SK-N-SH (cell line): Measurements from ENCODE around the gene ANKRD11. TPM values are rescaled to one million over a fixed set of nuclear protein-coding genes. Genes with fewer than 3 reads are reported as not detected.

ENCODE experiments used
- CTCF ChIA-PET: fragments of 300-600, 350-600 bp; formaldehyde crosslinking; extraction: SDS; loops from one replicate; lab custom pipeline; 2021; lab: Yijun Ruan, JAX
- POLR2A ChIA-PET: fragments of 350-600 bp; sonication (Branson Sonifier 250); formaldehyde crosslinking; extraction: SDS; loops from one replicate; lab custom pipeline; 2020; ENCODE audit warnings: antibody characterized with exemption, inconsistent platforms; lab: Yijun Ruan, JAX
- DNase-seq: peaks from one replicate; pipeline ENCODE4 v3.0.0; 2012
- H2AFZ ChIP-seq: fragments of 200-600 bp; sonication (generic); 2 replicates; pipeline ENCODE4 v1.8.1; 2016; ENCODE audit warnings: antibody characterized with exemption, mild to moderate bottlenecking, low read depth
- H3F3A ChIP-seq: fragments of 200-600 bp; sonication (generic); replicated peaks from 2 replicates; pipeline ENCODE3; 2016; ENCODE audit warnings: antibody characterized with exemption, mild to moderate bottlenecking; ENCODE audit not compliant: insufficient read depth
- H3K27ac ChIP-seq, 2 experiments: fragments of 200-500 bp in 1 of 2; fragments of 200-600 bp in 1 of 2; sonication (Bioruptor generic) in 1 of 2; sonication (generic), shearing (Covaris generic) in 1 of 2; 2 replicates each; pipeline versions ENCODE4 v1.5.1 to v1.6.1; 2014 to 2016; ENCODE audit warnings: low read depth in 2 of 2, inconsistent platforms in 1 of 2, low read length in 1 of 2, mild to moderate bottlenecking in 1 of 2, mixed read lengths in 1 of 2
- H3K27me3 ChIP-seq: fragments of 200-600 bp; sonication (generic), shearing (Covaris generic); 2 replicates; pipeline ENCODE4 v1.6.1; 2016; ENCODE audit warnings: mixed run types; ENCODE audit not compliant: insufficient read depth
- H3K36me3 ChIP-seq, 2 experiments: fragments of 200-500 bp in 1 of 2; fragments of 200-600 bp in 1 of 2; sonication (Bioruptor generic) in 1 of 2; sonication (generic) in 1 of 2; replicated peaks in 1 of 2; 2 replicates each; pipeline versions ENCODE3 to v1.5.1; 2014 to 2016; ENCODE audit warnings: low read length in 1 of 2, mild to moderate bottlenecking in 1 of 2; ENCODE audit not compliant: insufficient read depth in 2 of 2, control insufficient read depth in 1 of 2
- H3K4me1 ChIP-seq, 2 experiments: fragments of 200-500 bp in 1 of 2; fragments of 200-600 bp in 1 of 2; sonication (Bioruptor generic) in 1 of 2; sonication (generic), shearing (Covaris generic) in 1 of 2; 2 replicates each; pipeline versions ENCODE4 v1.5.1 to v1.6.1; 2014 to 2016; ENCODE audit warnings: low read depth in 1 of 2, low read length in 1 of 2, mixed run types in 1 of 2; ENCODE audit not compliant: insufficient read depth in 2 of 2, control insufficient read depth in 1 of 2
- H3K4me2 ChIP-seq: fragments of 200-600 bp; sonication (generic), shearing (Covaris generic); 2 replicates; pipeline ENCODE4 v1.6.1; 2017; ENCODE audit warnings: mixed run types
- H3K4me3 ChIP-seq, 2 experiments: fragments of 200-500 bp in 1 of 2; fragments of 200-600 bp in 1 of 2; sonication (Bioruptor generic) in 1 of 2; sonication (generic), shearing (Covaris generic) in 1 of 2; 2 replicates each; pipeline versions ENCODE4 v1.5.1 to v1.8.1; 2014 to 2016; ENCODE audit warnings: low read depth in 2 of 2, inconsistent platforms in 1 of 2, low read length in 1 of 2, mild to moderate bottlenecking in 1 of 2, mixed read lengths in 1 of 2, moderate library complexity in 1 of 2
- H3K79me2 ChIP-seq: fragments of 200-600 bp; sonication (generic); 2 replicates; pipeline ENCODE4 v1.8.1; 2017; ENCODE audit warnings: mild to moderate bottlenecking; ENCODE audit not compliant: insufficient read depth
- H3K9ac ChIP-seq: fragments of 200-600 bp; sonication (generic); 2 replicates; pipeline ENCODE4 v1.6.1; 2017; ENCODE audit warnings: mixed run types
- H3K9me2 ChIP-seq: fragments of 200-600 bp; sonication (generic); 2 replicates; pipeline ENCODE4 v1.6.1; 2017; ENCODE audit warnings: mixed run types
- H3K9me3 ChIP-seq: fragments of 200-600 bp; sonication (generic); 2 replicates; pipeline ENCODE4 v1.6.1; 2017; ENCODE audit warnings: mixed run types, mild to moderate bottlenecking, moderate library complexity
- H4K20me1 ChIP-seq: fragments of 200-600 bp; sonication (generic); 2 replicates; pipeline ENCODE4 v1.6.1; 2017; ENCODE audit warnings: mild to moderate bottlenecking, mixed run types; ENCODE audit not compliant: insufficient read depth
- CHD2 ChIP-seq: fragments of 150-350 bp; IDR thresholded peaks from 2 replicates; pipeline ENCODE4 v1.6.1; 2018; ENCODE audit warnings: low read length; ENCODE audit not compliant: partially characterized antibody
- ELF1 ChIP-seq: IDR thresholded peaks from 2 replicates; pipeline ENCODE4 v1.4.0; 2012
- FOXM1 ChIP-seq: IDR thresholded peaks from 2 replicates; pipeline ENCODE4 v1.4.0; 2012; ENCODE audit warnings: low read depth, mild to moderate bottlenecking
- GATA2 ChIP-seq: sonication (generic); formaldehyde crosslinking; IDR thresholded peaks from 2 replicates; pipeline ENCODE4 v1.5.0; 2020; ENCODE audit warnings: mild to moderate bottlenecking, missing genetic modification reagents
- MEF2A ChIP-seq: IDR thresholded peaks from 2 replicates; pipeline ENCODE4 v1.4.0; 2012; ENCODE audit warnings: low read depth, borderline replicate concordance
- NFIC ChIP-seq: IDR thresholded peaks from 2 replicates; pipeline ENCODE4 v1.4.0; 2012; ENCODE audit warnings: borderline replicate concordance
- RXRA ChIP-seq: IDR thresholded peaks from 2 replicates; pipeline ENCODE4 v1.4.0; 2012; ENCODE audit warnings: low read depth, mild to moderate bottlenecking, borderline replicate concordance
- TEAD4 ChIP-seq: IDR thresholded peaks from 2 replicates; pipeline ENCODE4 v1.4.0; 2012; ENCODE audit warnings: mild to moderate bottlenecking, borderline replicate concordance; ENCODE audit not compliant: insufficient read depth
- YY1 ChIP-seq: IDR thresholded peaks from 2 replicates; pipeline ENCODE4 v1.4.0; 2012; ENCODE audit warnings: low read depth, mild to moderate bottlenecking
- WGBS: methylation state at CpG from one replicate; pipeline ENCODE4 v1.1.6; 2017; ENCODE audit warnings: low lambda C conversion rate; 5-methylcytosine and 5-hydroxymethylcytosine counted together
- polyA plus RNA-seq, 3 experiments: library from polyadenylated mRNA; depleted of rRNA; stranded (reverse); fragments of >200 nt; gene quantifications; 2 replicates each; pipeline ENCODE4 v1.2.3, GENCODE V29; 2012
- TF ChIP-seq, protein P1 (sequence below): IDR thresholded peaks from 2 replicates; pipeline ENCODE4 v1.6.1; 2012; ENCODE audit warnings: mild to moderate bottlenecking, low read depth, low read length, moderate library complexity
- TF ChIP-seq, protein P2 (sequence below): IDR thresholded peaks from 2 replicates; pipeline ENCODE4 v1.4.0; 2012; ENCODE audit warnings: low read depth, borderline replicate concordance
- TF ChIP-seq, protein P3 (sequence below): IDR thresholded peaks from 2 replicates; pipeline ENCODE4 v1.4.0; 2012; ENCODE audit warnings: low read depth, borderline replicate concordance

The ANKRD11 gene
- polyA plus RNA-seq, 1 of the 3 experiments (the other 2 are of a cell fraction), result 50.2 TPM

DNA sequence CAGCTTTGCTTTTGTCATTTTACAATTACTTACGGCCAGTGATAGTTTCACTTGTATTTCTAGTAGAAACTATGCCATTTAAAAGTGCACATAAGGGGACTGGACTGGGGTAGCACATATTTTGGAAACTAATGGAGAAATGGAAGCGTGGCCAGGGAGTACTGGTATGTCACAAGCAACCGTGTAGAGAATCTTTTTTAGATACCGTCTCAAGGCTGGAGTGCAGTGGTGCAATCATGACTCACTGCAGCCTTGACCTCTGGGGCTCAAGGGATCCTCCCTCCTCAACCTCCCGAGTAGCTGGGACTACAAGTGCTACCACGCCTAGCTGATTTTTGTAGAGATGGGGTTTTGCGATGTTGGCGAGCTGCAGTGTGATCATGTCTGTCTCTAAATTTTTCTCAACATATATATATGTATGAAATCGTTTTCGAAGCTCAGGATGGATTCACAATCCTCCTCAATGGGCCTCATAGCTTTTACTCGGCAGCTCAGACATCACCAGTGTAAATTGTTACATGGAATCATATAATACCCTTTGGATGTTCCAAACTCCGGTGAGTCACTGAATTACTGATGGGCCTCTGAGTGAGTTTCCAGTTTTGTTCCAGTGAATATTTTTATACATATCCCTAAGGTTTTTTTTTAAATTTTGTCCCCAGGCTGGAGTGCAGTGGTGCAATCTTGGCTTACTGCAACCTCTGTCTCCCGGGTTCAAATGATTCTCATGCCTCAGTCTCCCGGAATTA is 221.2 kb downstream of the ANKRD11 start:
- no peak overlapping the region for H3K4me3 ChIP-seq
- peaks cover 23% of the 10 kb centered on the region for H4K20me1 ChIP-seq
- H3K27ac ChIP-seq, result no peak overlapping the region
- no peaks in the 10 kb centered on the region for H3F3A ChIP-seq
- peaks cover 18% of the 10 kb centered on the region; the same call in 1 of the 2 replicates for H3K79me2 ChIP-seq
- H3K9me3 ChIP-seq, result no peaks in the 10 kb centered on the region
- TF ChIP-seq, protein P1, sequence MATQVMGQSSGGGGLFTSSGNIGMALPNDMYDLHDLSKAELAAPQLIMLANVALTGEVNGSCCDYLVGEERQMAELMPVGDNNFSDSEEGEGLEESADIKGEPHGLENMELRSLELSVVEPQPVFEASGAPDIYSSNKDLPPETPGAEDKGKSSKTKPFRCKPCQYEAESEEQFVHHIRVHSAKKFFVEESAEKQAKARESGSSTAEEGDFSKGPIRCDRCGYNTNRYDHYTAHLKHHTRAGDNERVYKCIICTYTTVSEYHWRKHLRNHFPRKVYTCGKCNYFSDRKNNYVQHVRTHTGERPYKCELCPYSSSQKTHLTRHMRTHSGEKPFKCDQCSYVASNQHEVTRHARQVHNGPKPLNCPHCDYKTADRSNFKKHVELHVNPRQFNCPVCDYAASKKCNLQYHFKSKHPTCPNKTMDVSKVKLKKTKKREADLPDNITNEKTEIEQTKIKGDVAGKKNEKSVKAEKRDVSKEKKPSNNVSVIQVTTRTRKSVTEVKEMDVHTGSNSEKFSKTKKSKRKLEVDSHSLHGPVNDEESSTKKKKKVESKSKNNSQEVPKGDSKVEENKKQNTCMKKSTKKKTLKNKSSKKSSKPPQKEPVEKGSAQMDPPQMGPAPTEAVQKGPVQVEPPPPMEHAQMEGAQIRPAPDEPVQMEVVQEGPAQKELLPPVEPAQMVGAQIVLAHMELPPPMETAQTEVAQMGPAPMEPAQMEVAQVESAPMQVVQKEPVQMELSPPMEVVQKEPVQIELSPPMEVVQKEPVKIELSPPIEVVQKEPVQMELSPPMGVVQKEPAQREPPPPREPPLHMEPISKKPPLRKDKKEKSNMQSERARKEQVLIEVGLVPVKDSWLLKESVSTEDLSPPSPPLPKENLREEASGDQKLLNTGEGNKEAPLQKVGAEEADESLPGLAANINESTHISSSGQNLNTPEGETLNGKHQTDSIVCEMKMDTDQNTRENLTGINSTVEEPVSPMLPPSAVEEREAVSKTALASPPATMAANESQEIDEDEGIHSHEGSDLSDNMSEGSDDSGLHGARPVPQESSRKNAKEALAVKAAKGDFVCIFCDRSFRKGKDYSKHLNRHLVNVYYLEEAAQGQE, result no peak
- no peak for TF ChIP-seq NFIC
- TF ChIP-seq MEF2A, result no peak
- TF ChIP-seq CHD2, result no peak
- TF ChIP-seq, protein P2, sequence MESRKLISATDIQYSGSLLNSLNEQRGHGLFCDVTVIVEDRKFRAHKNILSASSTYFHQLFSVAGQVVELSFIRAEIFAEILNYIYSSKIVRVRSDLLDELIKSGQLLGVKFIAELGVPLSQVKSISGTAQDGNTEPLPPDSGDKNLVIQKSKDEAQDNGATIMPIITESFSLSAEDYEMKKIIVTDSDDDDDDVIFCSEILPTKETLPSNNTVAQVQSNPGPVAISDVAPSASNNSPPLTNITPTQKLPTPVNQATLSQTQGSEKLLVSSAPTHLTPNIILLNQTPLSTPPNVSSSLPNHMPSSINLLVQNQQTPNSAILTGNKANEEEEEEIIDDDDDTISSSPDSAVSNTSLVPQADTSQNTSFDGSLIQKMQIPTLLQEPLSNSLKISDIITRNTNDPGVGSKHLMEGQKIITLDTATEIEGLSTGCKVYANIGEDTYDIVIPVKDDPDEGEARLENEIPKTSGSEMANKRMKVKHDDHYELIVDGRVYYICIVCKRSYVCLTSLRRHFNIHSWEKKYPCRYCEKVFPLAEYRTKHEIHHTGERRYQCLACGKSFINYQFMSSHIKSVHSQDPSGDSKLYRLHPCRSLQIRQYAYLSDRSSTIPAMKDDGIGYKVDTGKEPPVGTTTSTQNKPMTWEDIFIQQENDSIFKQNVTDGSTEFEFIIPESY, result no peak
- TF ChIP-seq GATA2 (CRISPR knock-in tag), result no peak
- TF ChIP-seq, protein P3, sequence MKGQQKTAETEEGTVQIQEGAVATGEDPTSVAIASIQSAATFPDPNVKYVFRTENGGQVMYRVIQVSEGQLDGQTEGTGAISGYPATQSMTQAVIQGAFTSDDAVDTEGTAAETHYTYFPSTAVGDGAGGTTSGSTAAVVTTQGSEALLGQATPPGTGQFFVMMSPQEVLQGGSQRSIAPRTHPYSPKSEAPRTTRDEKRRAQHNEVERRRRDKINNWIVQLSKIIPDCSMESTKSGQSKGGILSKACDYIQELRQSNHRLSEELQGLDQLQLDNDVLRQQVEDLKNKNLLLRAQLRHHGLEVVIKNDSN, result no peak
- no peak for TF ChIP-seq FOXM1
- TF ChIP-seq RXRA, result no peak
- TF ChIP-seq TEAD4, result no peak
- no peak for TF ChIP-seq ELF1
- no peak for TF ChIP-seq YY1
- H2AFZ ChIP-seq, result no peak overlapping the region
- peaks cover 37 to 55% of the 10 kb centered on the region in 2 experiments for H3K36me3 ChIP-seq
- no peaks in the 10 kb centered on the region for H3K4me1 ChIP-seq
- DNase-seq, result no peak
- H3K9ac ChIP-seq, result no peak overlapping the region
- ChIA-PET POLR2A (no interaction called here), CTCF (interaction anchor here (0.9 kb wide), 1 partner anchor 15 kb away, joined by 3 read pairs; no protein-coding TSS in a partner anchor)
- no peaks in the 10 kb centered on the region for H3K9me2 ChIP-seq
- 82% methylated on average over 14 of the region's 14 CpGs for whole genome bisulfite sequencing
- no peaks in the 10 kb centered on the region for H3K27me3 ChIP-seq
- no peak overlapping the region for H3K4me2 ChIP-seq
